ENCODE results near the gene AOAH. TPM values are rescaled to one million over a fixed set of nuclear protein-coding genes. Genes with fewer than 3 reads are reported as not detected.

Gene AOAH
- total RNA-seq, 1 donor from 2014 or later = 2.4 TPM

DNA sequence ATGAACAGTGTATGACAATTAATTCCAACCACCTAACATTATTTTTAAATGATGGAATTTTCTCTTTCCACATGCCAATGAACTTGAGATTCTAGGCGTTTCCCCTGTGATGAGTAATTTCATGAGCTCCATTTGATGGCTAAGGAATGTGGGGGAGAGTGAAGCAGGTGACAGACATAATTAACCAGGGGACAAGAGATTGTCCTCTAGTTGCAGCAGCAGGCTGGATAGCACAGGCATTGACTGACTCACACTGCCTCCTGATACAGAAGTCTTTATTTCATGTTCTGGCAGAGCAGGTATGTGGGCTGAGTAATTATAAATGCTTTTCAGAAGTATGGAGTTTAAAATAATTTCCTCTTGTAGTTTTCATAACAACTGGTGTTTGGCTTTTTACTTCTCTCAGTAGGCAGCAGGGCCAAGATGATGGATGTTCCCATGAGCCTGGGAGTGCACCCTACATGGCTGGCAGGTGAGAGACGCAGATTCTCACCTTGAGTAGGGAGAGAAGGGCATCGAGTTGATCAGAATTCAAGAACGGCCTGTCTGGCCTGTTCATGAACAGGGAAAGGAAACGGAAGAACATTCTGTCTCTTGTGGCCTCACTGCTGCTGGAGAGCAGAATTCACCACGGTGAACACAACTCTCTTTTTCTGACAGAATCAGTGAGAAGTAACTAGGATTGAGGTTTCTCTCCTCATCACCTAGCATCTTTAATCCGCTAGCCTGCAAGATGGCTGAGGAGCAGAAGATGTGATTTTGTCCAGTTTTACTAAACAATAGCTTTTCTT is 118.8 kb downstream of the AOAH start:
- H3K4me1 Mint-ChIP-seq = no peaks in the 10 kb centered on the region
- H3K4me3 Mint-ChIP-seq = no peak overlapping the region
- POLR2A ChIA-PET = no interaction called here
- ATAC-seq (ENCODE audit: low read depth) = no peak
- CTCF ChIA-PET = no interaction called here
- no peaks in the 10 kb centered on the region for H3K36me3 Mint-ChIP-seq (ENCODE audit: low read depth)
- intact Hi-C loops (cut with micrococcal nuclease) = no loop called here
- DNase-seq = no peak
- no peak overlapping the region for H3K27ac Mint-ChIP-seq
- no peaks in the 10 kb centered on the region for H3K27me3 Mint-ChIP-seq
- TF ChIP-seq, protein P1, sequence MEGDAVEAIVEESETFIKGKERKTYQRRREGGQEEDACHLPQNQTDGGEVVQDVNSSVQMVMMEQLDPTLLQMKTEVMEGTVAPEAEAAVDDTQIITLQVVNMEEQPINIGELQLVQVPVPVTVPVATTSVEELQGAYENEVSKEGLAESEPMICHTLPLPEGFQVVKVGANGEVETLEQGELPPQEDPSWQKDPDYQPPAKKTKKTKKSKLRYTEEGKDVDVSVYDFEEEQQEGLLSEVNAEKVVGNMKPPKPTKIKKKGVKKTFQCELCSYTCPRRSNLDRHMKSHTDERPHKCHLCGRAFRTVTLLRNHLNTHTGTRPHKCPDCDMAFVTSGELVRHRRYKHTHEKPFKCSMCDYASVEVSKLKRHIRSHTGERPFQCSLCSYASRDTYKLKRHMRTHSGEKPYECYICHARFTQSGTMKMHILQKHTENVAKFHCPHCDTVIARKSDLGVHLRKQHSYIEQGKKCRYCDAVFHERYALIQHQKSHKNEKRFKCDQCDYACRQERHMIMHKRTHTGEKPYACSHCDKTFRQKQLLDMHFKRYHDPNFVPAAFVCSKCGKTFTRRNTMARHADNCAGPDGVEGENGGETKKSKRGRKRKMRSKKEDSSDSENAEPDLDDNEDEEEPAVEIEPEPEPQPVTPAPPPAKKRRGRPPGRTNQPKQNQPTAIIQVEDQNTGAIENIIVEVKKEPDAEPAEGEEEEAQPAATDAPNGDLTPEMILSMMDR (IDR thresholded peaks at IDR 0.05) = no peak
- no peaks in the 10 kb centered on the region for H3K9me3 Mint-ChIP-seq

DNA sequence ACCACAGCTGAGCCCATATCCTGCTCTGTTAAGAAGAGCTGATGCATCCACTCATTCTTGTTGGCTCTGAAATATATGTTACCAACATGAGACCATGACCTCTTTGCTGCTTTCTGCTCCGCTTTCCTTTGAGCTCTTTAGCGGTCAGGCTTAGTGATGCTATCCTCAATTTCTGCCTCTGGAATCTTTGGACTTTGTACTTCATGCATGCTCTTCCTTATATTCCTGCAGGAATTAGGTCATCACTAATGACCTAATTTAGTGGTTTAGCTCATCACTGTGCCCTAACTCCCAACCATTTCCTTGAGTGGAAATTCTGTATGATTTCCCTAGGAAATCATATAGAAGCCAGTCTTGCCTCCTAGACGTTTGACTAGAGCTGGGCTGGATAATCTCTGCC is 119.5 kb downstream of the AOAH start:
- POLR2A ChIA-PET = no interaction called here
- no peaks in the 10 kb centered on the region for H3K4me1 Mint-ChIP-seq
- no peak overlapping the region for H3K27ac Mint-ChIP-seq

DNA sequence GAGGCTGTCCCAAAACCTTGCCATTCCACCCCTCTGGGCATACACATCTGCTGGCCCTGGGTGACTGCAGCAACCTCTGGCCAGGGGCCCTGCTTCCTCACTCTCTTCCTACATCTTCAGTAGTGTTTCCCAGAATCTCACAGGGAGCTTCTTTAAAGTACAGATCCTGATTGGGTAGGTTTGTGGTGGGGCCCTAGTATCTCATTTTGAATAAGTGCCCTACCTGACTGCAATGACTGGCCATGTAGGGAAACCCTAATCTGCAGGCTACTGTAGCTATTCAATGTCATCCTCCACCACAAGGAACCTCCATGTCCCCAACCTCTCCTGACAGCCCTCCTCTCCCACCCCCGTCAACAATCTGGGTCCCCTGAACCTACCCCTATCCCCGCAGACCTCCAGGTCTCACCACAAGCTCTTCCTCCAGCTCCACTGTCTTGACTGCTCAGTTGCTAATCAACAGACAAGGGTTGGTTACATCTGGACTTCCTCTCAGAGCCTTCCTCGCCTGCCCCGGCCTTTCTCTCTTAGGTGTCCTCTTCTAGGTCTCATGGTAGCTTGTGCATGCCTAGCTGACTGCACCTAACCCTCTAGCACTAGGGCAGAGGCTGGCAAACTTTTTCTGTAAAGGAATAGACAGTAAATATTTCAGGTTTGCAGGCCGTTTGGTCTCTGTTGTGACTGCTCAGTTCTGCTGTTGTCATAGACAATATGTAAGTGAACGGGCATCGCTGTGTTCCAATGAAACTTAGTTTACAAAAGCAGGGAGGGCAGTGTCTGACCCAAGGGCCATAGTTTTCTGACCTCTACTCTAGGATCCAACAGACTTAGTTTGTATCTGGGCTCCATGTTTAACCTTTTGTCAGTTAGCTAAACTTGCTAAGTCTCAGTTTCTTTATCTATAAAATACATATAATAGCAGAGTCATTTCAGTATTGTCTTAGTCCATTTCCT is 121.1 kb downstream of the AOAH start:
- Mint-ChIP-seq H3K27ac (no peak overlapping the region), H3K4me3 (no peak overlapping the region), H3K36me3 (ENCODE audit: low read depth) (no peaks in the 10 kb centered on the region), H3K27me3 (no peaks in the 10 kb centered on the region), H3K9me3 (no peaks in the 10 kb centered on the region), H3K4me1 (no peaks in the 10 kb centered on the region)
- ChIA-PET POLR2A (no interaction called here), CTCF (no interaction called here)
- intact Hi-C loops (cut with micrococcal nuclease) = no loop called here
- DNase-seq (no peak), ATAC-seq (ENCODE audit: low read depth) (no peak)
- TF ChIP-seq, protein P1 (IDR thresholded peaks at IDR 0.05) = no peak

More for the DNA sequence above, 119.5 kb downstream of the AOAH start:
- no peak for ATAC-seq (ENCODE audit: low read depth)
- Mint-ChIP-seq H3K9me3 (no peaks in the 10 kb centered on the region), H3K27me3 (no peaks in the 10 kb centered on the region), H3K36me3 (ENCODE audit: low read depth) (no peaks in the 10 kb centered on the region), H3K4me3 (no peak overlapping the region)
- TF ChIP-seq, protein P1 (IDR thresholded peaks at IDR 0.05) = no peak
- CTCF ChIA-PET = no interaction called here
- intact Hi-C loops (cut with micrococcal nuclease) = no loop called here
- no peak for DNase-seq

DNA sequence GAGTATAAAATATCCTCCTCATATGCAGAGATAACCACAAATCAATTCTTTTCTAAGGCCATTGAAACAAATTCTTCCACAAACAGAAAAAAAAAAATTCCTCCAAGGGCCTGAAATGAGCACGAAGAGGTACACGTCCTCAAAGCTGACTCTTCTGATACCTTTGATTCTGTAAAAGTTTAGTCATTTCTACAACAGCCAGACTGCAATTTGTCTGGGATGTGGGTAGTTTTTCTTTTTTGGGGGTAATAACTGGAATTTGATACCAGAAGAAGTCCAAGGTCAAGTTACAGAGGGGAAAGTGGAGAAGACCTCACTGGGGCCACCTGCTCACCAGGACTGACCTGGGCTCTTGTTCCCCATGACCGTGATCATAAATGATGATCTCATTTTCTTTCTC is 121.8 kb downstream of the AOAH start:
- H3K4me1 Mint-ChIP-seq = no peaks in the 10 kb centered on the region

More for the DNA sequence above, 121.8 kb downstream of the AOAH start:
- ChIA-PET POLR2A (no interaction called here), CTCF (no interaction called here)
- H3K9me3 Mint-ChIP-seq = no peaks in the 10 kb centered on the region
- H3K4me3 Mint-ChIP-seq = no peak overlapping the region
- TF ChIP-seq, protein P1 (IDR thresholded peaks at IDR 0.05) = no peak
- DNase-seq = no peak
- intact Hi-C loops (cut with micrococcal nuclease) = no loop called here
- H3K27me3 Mint-ChIP-seq = no peaks in the 10 kb centered on the region
- ATAC-seq (ENCODE audit: low read depth) = no peak
- no peaks in the 10 kb centered on the region for H3K36me3 Mint-ChIP-seq (ENCODE audit: low read depth)
- no peak overlapping the region for H3K27ac Mint-ChIP-seq

All from activated B cell treated with CpG ODN at 0.5 μM for 24 hours (primary cell).